NCI-H526 treated with DMSO at 0.1 percent for 48 hours (cell line): ENCODE measurements around the gene COPS9.

ENCODE experiments used
- DNase-seq: peaks from one replicate; lab custom pipeline; 2025; lab: John Stamatoyannopoulos, UW

The COPS9 gene

GRCh38 chr2:240109386-240109785 is 26.7 kb downstream of the COPS9 start:
- no peak for DNase-seq

- no peak for DNase-seq
Observed at GRCh38 chr2:240107477-240107796, 28.7 kb downstream of the COPS9 start.

- no peak for DNase-seq
Observed at GRCh38 chr2:240106765-240107476, 29.2 kb downstream of the COPS9 start.

- DNase-seq = no peak
Observed at GRCh38 chr2:240105982-240106381, 30.1 kb downstream of the COPS9 start.

- DNase-seq = no peak
Observed at GRCh38 chr2:240103136-240103535, 33.0 kb downstream of the COPS9 start.

GRCh38 chr2:240098349-240098748 is 37.8 kb downstream of the COPS9 start:
- DNase-seq = no peak

GRCh38 chr2:240095556-240096523 is 40.3 kb downstream of the COPS9 start:
- no peak for DNase-seq

- DNase-seq = no peak
Observed at GRCh38 chr2:240089306-240089705, 46.8 kb downstream of the COPS9 start.

- DNase-seq = no peak
Observed at GRCh38 chr2:240086563-240086962, 49.5 kb downstream of the COPS9 start.
